Endothelial cell of umbilical vein (primary cell): ENCODE results near the gene BSND. TPM values are rescaled to one million over a fixed set of nuclear protein-coding genes. Genes with fewer than 3 reads are reported as not detected.

Experiments used
- BruUV-seq: library from RNA; stranded (reverse); fragments of 400-500 nt; replicated peaks from 2 replicates; lab custom pipeline; 2021; lab: Mats Ljungman, UMichigan
- CTCF ChIA-PET: fragments of 300-600, 350-600 bp; sonication (Branson Sonifier 250); formaldehyde crosslinking; loops from one replicate; lab custom pipeline; 2021; ENCODE audit warnings: antibody characterized with exemption, inconsistent platforms; lab: Charles Lee
- POLR2A ChIA-PET: fragments of 300-600, 350-600 bp; sonication (Branson Sonifier 250); formaldehyde crosslinking; loops from one replicate; lab custom pipeline; 2021; ENCODE audit warnings: antibody characterized with exemption, inconsistent platforms; lab: Charles Lee
- DNase-seq: peaks from one replicate; pipeline ENCODE4 v3.0.0-alpha.2; 2011; ENCODE audit warnings: low read depth, low spot score
- FAIRE-seq: peaks from 2 replicates; lab custom pipeline; 2011; peaks lifted over from hg19 to GRCh38; lab: Jason Lieb, UNC
- H2AFZ ChIP-seq: 2 replicates; pipeline ENCODE4 v1.6.0; 2012; ENCODE audit warnings: low read depth, low read length, control low read depth, inconsistent platforms
- H3K27ac ChIP-seq: 2 replicates; pipeline ENCODE4 v1.5.1; 2011; ENCODE audit warnings: low read depth, mild to moderate bottlenecking, control low read depth, low read length, moderate library complexity; ENCODE audit not compliant: insufficient read depth
- H3K27me3 ChIP-seq, 2 experiments: 2 replicates each; pipeline versions ENCODE4 v1.6.0 to v1.6.1; 2011; ENCODE audit warnings: low read length in 2 of 2, mixed read lengths in 1 of 2; ENCODE audit not compliant: control insufficient read depth in 2 of 2, insufficient read depth in 2 of 2
- H3K36me3 ChIP-seq, 2 experiments: 2 replicates in 1 of 2; 3 replicates in 1 of 2; pipeline ENCODE4 v1.5.1; 2011; ENCODE audit warnings: low read length in 2 of 2, mild to moderate bottlenecking in 1 of 2, moderate library complexity in 1 of 2; ENCODE audit not compliant: control insufficient read depth in 2 of 2, insufficient read depth in 2 of 2; ENCODE audit errors: extremely low read depth in 1 of 2
- H3K4me1 ChIP-seq: 3 replicates; pipeline ENCODE4 v1.5.1; 2011; ENCODE audit warnings: mild to moderate bottlenecking, low read length; ENCODE audit not compliant: control insufficient read depth, insufficient read depth; ENCODE audit errors: extremely low read depth
- H3K4me2 ChIP-seq: 2 replicates; pipeline ENCODE4 v1.6.1; 2011; ENCODE audit warnings: low read length, control low read depth, mixed read lengths; ENCODE audit not compliant: insufficient read depth
- H3K4me3 ChIP-seq, 3 experiments: fragments of 200-600 bp in 1 of 3; sonication (generic), shearing (Covaris generic) in 1 of 3; replicated peaks in 1 of 3; 2 replicates each; pipeline ENCODE4 v1.5.1; 2011 to 2016; ENCODE audit warnings: control low read depth in 3 of 3, low read length in 3 of 3, mild to moderate bottlenecking in 2 of 3, inconsistent platforms in 1 of 3, low read depth in 1 of 3, moderate library complexity in 1 of 3; ENCODE audit not compliant: insufficient read depth in 1 of 3
- H3K79me2 ChIP-seq: 2 replicates; pipeline ENCODE4 v1.6.0; 2012; ENCODE audit warnings: low read length, inconsistent platforms; ENCODE audit not compliant: control insufficient read depth, insufficient read depth
- H3K9ac ChIP-seq: replicated peaks from 2 replicates; pipeline ENCODE3; 2011; ENCODE audit warnings: low read length, control low read depth; ENCODE audit not compliant: insufficient read depth; ENCODE audit errors: extremely low read depth
- H3K9me1 ChIP-seq: replicated peaks from 3 replicates; pipeline ENCODE4 v1.6.0; 2011; ENCODE audit warnings: mild to moderate bottlenecking, low read length; ENCODE audit not compliant: control insufficient read depth, insufficient read depth; ENCODE audit errors: extremely low read depth
- H3K9me3 ChIP-seq: replicated peaks from 2 replicates; pipeline ENCODE4 v1.5.1; 2012; ENCODE audit warnings: low read length, inconsistent platforms; ENCODE audit not compliant: control insufficient read depth, insufficient read depth
- H4K20me1 ChIP-seq: replicated peaks from 2 replicates; pipeline ENCODE3; 2011; ENCODE audit warnings: mild to moderate bottlenecking, low read length; ENCODE audit not compliant: control insufficient read depth, insufficient read depth; ENCODE audit errors: extremely low read depth
- EZH2 ChIP-seq: IDR thresholded peaks from 2 replicates; pipeline ENCODE4 v1.6.1; 2012; ENCODE audit warnings: borderline replicate concordance, low read depth, mild to moderate bottlenecking, moderate library complexity, low read length, inconsistent platforms; ENCODE audit not compliant: severe bottlenecking
- FOS ChIP-seq: IDR thresholded peaks from 2 replicates; pipeline ENCODE4 v1.6.1; 2011; ENCODE audit warnings: mild to moderate bottlenecking, low read length, moderate library complexity, borderline replicate concordance; ENCODE audit not compliant: insufficient read depth
- GATA2 ChIP-seq: IDR thresholded peaks from 2 replicates; pipeline ENCODE4 v1.7.0; 2011; ENCODE audit warnings: low read depth, mild to moderate bottlenecking, moderate library complexity, mixed read lengths, low read length; ENCODE audit not compliant: insufficient read length, insufficient read depth
- JUN ChIP-seq: IDR thresholded peaks from 2 replicates; pipeline ENCODE4 v1.6.1; 2011; ENCODE audit warnings: borderline replicate concordance, low read depth; ENCODE audit not compliant: insufficient read length, insufficient read depth
- MYC ChIP-seq: IDR thresholded peaks from one replicate; pipeline ENCODE4 v1.6.1; 2011; ENCODE audit warnings: mild to moderate bottlenecking, low read depth, low read length
- POLR2A ChIP-seq: IDR thresholded peaks from 2 replicates; pipeline ENCODE4 v1.6.1; 2012; ENCODE audit warnings: low read depth, mild to moderate bottlenecking, control low read depth, low read length
- POLR2AphosphoS5 ChIP-seq: IDR thresholded peaks from 2 replicates; pipeline ENCODE4 v1.6.1; 2012; ENCODE audit warnings: low read depth, mild to moderate bottlenecking, control low read depth, low read length, moderate library complexity; ENCODE audit not compliant: insufficient read depth
- dilution Hi-C: fragments of 300-500 bp; cut with MboI; formaldehyde crosslinking; loops from one replicate; pipeline ENCODE4 v1.15.0; 2019; ENCODE audit warnings: low sequenced_read_pairs; ENCODE audit not compliant: extremely low pct_ligation_motif_present
- intact Hi-C: fragments of 100-400 bp; cut with micrococcal nuclease; formaldehyde crosslinking; loops from one replicate; pipeline ENCODE4 v1.10.0; 2022
- polyA plus RNA-seq, 4 experiments: library from polyadenylated mRNA; depleted of rRNA in 3 of 4; stranded (reverse) in 3 of 4; unstranded in 1 of 4; fragments of >200 nt; gene quantifications; 2 replicates each; pipeline versions ENCODE4 v1.2.1 to v1.2.3, GENCODE V29; 2011 to 2012; ENCODE audit warnings: missing spikeins in 1 of 4
- total RNA-seq: library from RNA; stranded (reverse); gene quantifications from 2 replicates; pipeline ENCODE4 v1.2.3, GENCODE V29; 2021
- TF ChIP-seq, protein P1 (sequence below): IDR thresholded peaks from 2 replicates; pipeline ENCODE4 v1.6.1; 2011; ENCODE audit not compliant: insufficient read depth, insufficient read length
- TF ChIP-seq, protein P2 (sequence below), 2 donors: IDR thresholded peaks; 1 replicate in 1 of 2; 2 replicates in 1 of 2; pipeline ENCODE4 v1.5.1; 2011; ENCODE audit warnings: low read length in 2 of 2, mild to moderate bottlenecking in 2 of 2, moderate library complexity in 2 of 2, control low read depth in 1 of 2, inconsistent platforms in 1 of 2, low read depth in 1 of 2; ENCODE audit not compliant: insufficient read depth in 1 of 2; ENCODE audit errors: extremely low read depth in 1 of 2

Gene BSND
- total and polyA plus RNA-seq, 2 donors (not counting 3 experiments of a cell fraction or from before 2014, with no cell fraction given), result not detected

DNA sequence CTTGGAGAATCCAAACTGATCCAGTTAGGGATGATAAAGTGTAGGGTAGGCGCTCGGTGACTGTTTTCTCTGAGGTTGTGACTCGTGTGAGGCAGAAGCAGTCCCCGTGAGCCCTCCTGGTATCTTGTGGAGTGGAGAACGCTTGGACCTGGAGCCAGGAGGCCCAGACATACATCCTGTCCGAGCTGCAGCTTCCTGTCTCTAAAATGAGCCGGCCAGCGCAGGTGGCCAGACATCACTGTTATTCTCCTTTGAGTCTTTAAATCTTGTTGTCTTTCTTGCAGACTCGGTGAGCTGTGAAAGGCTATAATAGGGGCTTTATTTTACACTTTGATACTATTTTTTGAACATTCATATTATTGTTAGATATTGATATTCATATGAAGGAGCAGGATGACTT, 52.9 kb downstream of the BSND start:
- POLR2A ChIA-PET, result no interaction called here
- H3K4me3 ChIP-seq, result no peak overlapping the region
- TF ChIP-seq POLR2A, result no peak
- TF ChIP-seq MYC, result no peak
- TF ChIP-seq FOS, result no peak
- TF ChIP-seq, protein P1, sequence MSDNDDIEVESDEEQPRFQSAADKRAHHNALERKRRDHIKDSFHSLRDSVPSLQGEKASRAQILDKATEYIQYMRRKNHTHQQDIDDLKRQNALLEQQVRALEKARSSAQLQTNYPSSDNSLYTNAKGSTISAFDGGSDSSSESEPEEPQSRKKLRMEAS, result no peak
- no peak for TF ChIP-seq GATA2
- TF ChIP-seq EZH2, result no peak
- no peak for TF ChIP-seq JUN
- no peak for TF ChIP-seq POLR2AphosphoS5
- TF ChIP-seq, protein P2, sequence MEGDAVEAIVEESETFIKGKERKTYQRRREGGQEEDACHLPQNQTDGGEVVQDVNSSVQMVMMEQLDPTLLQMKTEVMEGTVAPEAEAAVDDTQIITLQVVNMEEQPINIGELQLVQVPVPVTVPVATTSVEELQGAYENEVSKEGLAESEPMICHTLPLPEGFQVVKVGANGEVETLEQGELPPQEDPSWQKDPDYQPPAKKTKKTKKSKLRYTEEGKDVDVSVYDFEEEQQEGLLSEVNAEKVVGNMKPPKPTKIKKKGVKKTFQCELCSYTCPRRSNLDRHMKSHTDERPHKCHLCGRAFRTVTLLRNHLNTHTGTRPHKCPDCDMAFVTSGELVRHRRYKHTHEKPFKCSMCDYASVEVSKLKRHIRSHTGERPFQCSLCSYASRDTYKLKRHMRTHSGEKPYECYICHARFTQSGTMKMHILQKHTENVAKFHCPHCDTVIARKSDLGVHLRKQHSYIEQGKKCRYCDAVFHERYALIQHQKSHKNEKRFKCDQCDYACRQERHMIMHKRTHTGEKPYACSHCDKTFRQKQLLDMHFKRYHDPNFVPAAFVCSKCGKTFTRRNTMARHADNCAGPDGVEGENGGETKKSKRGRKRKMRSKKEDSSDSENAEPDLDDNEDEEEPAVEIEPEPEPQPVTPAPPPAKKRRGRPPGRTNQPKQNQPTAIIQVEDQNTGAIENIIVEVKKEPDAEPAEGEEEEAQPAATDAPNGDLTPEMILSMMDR (IDR thresholded peaks at IDR 0.05; ENCODE audit: extremely low read depth in 1 of 2, insufficient read depth in 1 of 2, low read depth in 1 of 2, low read length in 2 of 2), result no peak
- H3K36me3 ChIP-seq, result no peaks in the 10 kb centered on the region
- no TSS peak for BruUV-seq
- DNase-seq (peak; percentile 9), FAIRE-seq (no peak)
- H3K9me3 ChIP-seq, result no peaks in the 10 kb centered on the region
- no peak overlapping the region for H3K4me2 ChIP-seq
- no peak overlapping the region for H3K9ac ChIP-seq
- H3K79me2 ChIP-seq, result no peaks in the 10 kb centered on the region
- dilution Hi-C loops, result no loop called here
- no peak overlapping the region for H3K27ac ChIP-seq
- H3K9me1 ChIP-seq, result no peaks in the 10 kb centered on the region
- H3K27me3 ChIP-seq, result peaks cover 1 to 2% of the 10 kb centered on the region in 2 experiments
- no peaks in the 10 kb centered on the region for H4K20me1 ChIP-seq
- intact Hi-C loops, result no loop called here
- no peak overlapping the region for H2AFZ ChIP-seq
- H3K4me1 ChIP-seq, result no peaks in the 10 kb centered on the region
- CTCF ChIA-PET, result no interaction called here
